Ovary (tissue), 3 donors: Measurements from ENCODE around the gene CTBP2.

Source experiments
- CTCF ChIP-seq, 3 donors: fragments of 450-650 bp in 2 of 3; fragments of 200-600 bp in 1 of 3; IDR thresholded peaks; one replicate each; pipeline versions ENCODE4 v1.5.1 to v1.8.0; 2016 to 2022; ENCODE audit warnings: antibody characterized with exemption in 3 of 3, mild to moderate bottlenecking in 1 of 3
- EP300 ChIP-seq: sonication (generic); formaldehyde crosslinking; IDR thresholded peaks from one replicate; pipeline ENCODE4 v1.6.1; 2017; ENCODE audit warnings: antibody characterized with exemption
- POLR2A ChIP-seq: fragments of 450-650 bp; IDR thresholded peaks from one replicate; pipeline ENCODE4 v1.6.1; 2017; ENCODE audit warnings: antibody characterized with exemption, mild to moderate bottlenecking, moderate library complexity
- donor health status: DM: no; HTN: no; CAD: no.

GRCh38 chr10:125116652-125117310, 43.6 kb downstream of the CTBP2 start:
- TF ChIP-seq POLR2A (no peak), CTCF (IDR thresholded peaks at IDR 0.05) (no peak), EP300 (no peak)
